Loucy (cell line): Measurements from ENCODE around the gene RALGAPB.

Experiments used
- CTCF ChIP-seq: fragments of 200-600 bp; sonication (generic); conservative IDR thresholded peaks from 2 replicates; pipeline ENCODE4 v1.5.1; 2014; ENCODE audit warnings: mild to moderate bottlenecking, antibody characterized with exemption, low read length
- EZH2phosphoT487 ChIP-seq: fragments of 200-600 bp; IDR thresholded peaks from 2 replicates; pipeline ENCODE4 v1.6.1; 2018; ENCODE audit warnings: antibody characterized with exemption, mild to moderate bottlenecking, moderate library complexity, borderline replicate concordance

GRCh38 chr20:38601216-38602184, 128.9 kb downstream of the RALGAPB start, which contains the start of gene ARHGAP40:
- TF ChIP-seq CTCF (no peak), EZH2phosphoT487 (no peak)
